K562 (cell line): ENCODE measurements around the gene MBD3. TPM values are rescaled to one million over a fixed set of nuclear protein-coding genes. Genes with fewer than 3 reads are reported as not detected.

Experiments used
- ATAC-seq: fragments of 200-7000 bp; cut with Tn5 transposase; 3 replicates; pipeline ENCODE4 v1.9.1; 2020; ENCODE audit warnings: moderate library complexity
- BruUV-seq: library from RNA; stranded (reverse); fragments of 400-500 nt; replicated peaks from 2 replicates; lab custom pipeline; 2021; lab: Mats Ljungman, UMichigan
- CTCF ChIA-PET: fragments of 300-600 bp; formaldehyde crosslinking; extraction: SDS; loops from one replicate; lab custom pipeline; 2021; ENCODE audit warnings: low intra/inter-chr PET ratio; lab: Yijun Ruan, JAX
- POLR2A ChIA-PET: fragments of 300-600, 350-650 bp; sonication (Branson Sonifier 250); formaldehyde crosslinking; extraction: SDS; loops from one replicate; lab custom pipeline; 2021; ENCODE audit warnings: antibody characterized with exemption, inconsistent platforms; lab: Yijun Ruan, JAX
- DNase-seq, 4 experiments: peaks; one replicate each; pipeline versions ENCODE4 v3.0.0 to v3.0.0-alpha.2; 2011 to 2018; ENCODE audit warnings: low spot score in 3 of 4, mixed read lengths in 3 of 4; ENCODE audit errors: extremely low read depth in 1 of 4
- FAIRE-seq: peaks from 2 replicates; lab custom pipeline; 2011; peaks lifted over from hg19 to GRCh38; lab: Jason Lieb, UNC
- H2AFZ ChIP-seq: 2 replicates; pipeline ENCODE4 v1.6.0; 2011; ENCODE audit warnings: low read depth, low read length, control low read depth, inconsistent platforms
- H3K27ac ChIP-seq: fragments of 200-600 bp; 3 replicates; pipeline ENCODE4 v1.8.0; 2011; ENCODE audit warnings: low read depth, mild to moderate bottlenecking, control low read depth, inconsistent platforms, low read length, moderate library complexity, mixed read lengths; ENCODE audit errors: extremely low read depth
- H3K27me3 ChIP-seq, 2 experiments: fragments of 300-600 bp in 1 of 2; 2 replicates in 1 of 2; 3 replicates in 1 of 2; pipeline versions ENCODE4 v1.6.0 to v1.8.0; 2011; ENCODE audit warnings: inconsistent platforms in 2 of 2, low read length in 2 of 2, mild to moderate bottlenecking in 1 of 2, mixed read lengths in 1 of 2, moderate library complexity in 1 of 2; ENCODE audit not compliant: control insufficient read depth in 2 of 2, insufficient read depth in 2 of 2
- H3K36me3 ChIP-seq: fragments of 300-600 bp; 3 replicates; pipeline ENCODE4 v1.8.0; 2011; ENCODE audit warnings: mild to moderate bottlenecking, low read length, inconsistent platforms; ENCODE audit not compliant: control insufficient read depth, insufficient read depth
- H3K4me1 ChIP-seq, 2 experiments: fragments of 200-600 bp in 1 of 2; replicated peaks in 1 of 2; 2 replicates in 1 of 2; 3 replicates in 1 of 2; pipeline versions ENCODE4 v1.5.1 to v1.8.0; 2011; ENCODE audit warnings: inconsistent platforms in 2 of 2, low read length in 2 of 2, mild to moderate bottlenecking in 1 of 2, mixed read lengths in 1 of 2, moderate library complexity in 1 of 2; ENCODE audit not compliant: control insufficient read depth in 2 of 2, insufficient read depth in 2 of 2
- H3K4me2 ChIP-seq: 2 replicates; pipeline ENCODE4 v1.6.1; 2011; ENCODE audit warnings: low read length, control low read depth, inconsistent platforms, mixed read lengths; ENCODE audit not compliant: insufficient read depth
- H3K4me3 ChIP-seq: fragments of 200-600 bp; sonication (generic), shearing (Covaris generic); 2 replicates; pipeline ENCODE4 v1.5.1; 2016; ENCODE audit warnings: control low read depth, inconsistent platforms
- H3K79me2 ChIP-seq: fragments of 200-600 bp; 3 replicates; pipeline ENCODE4 v1.8.0; 2011; ENCODE audit warnings: low read length, inconsistent platforms; ENCODE audit not compliant: control insufficient read depth, insufficient read depth
- H3K9ac ChIP-seq, 2 experiments: 2 replicates each; pipeline versions ENCODE4 v1.6.0 to v1.6.1; 2011; ENCODE audit warnings: low read depth in 2 of 2, low read length in 2 of 2, control low read depth in 1 of 2, inconsistent platforms in 1 of 2, mild to moderate bottlenecking in 1 of 2, mixed read lengths in 1 of 2; ENCODE audit not compliant: insufficient read depth in 1 of 2
- H3K9me1 ChIP-seq: one replicate; pipeline ENCODE4 v1.6.0; 2011; ENCODE audit warnings: inconsistent platforms, mild to moderate bottlenecking, low read length, moderate library complexity; ENCODE audit not compliant: control insufficient read depth, insufficient read depth
- H3K9me3 ChIP-seq: replicated peaks from 2 replicates; pipeline ENCODE4 v1.5.1; 2011; ENCODE audit warnings: low read depth, low read length, inconsistent platforms; ENCODE audit not compliant: control insufficient read depth, insufficient read depth
- H4K20me1 ChIP-seq: replicated peaks from 2 replicates; pipeline ENCODE4 v1.6.1; 2011; ENCODE audit warnings: low read length, inconsistent platforms, mixed read lengths; ENCODE audit not compliant: control insufficient read depth, insufficient read depth
- CHAMP1 ChIP-seq: fragments of 450-650 bp; IDR thresholded peaks from 2 replicates; pipeline ENCODE4 v1.6.1; 2016; ENCODE audit warnings: mild to moderate bottlenecking
- COPS2 ChIP-seq: fragments of 450-650 bp; conservative IDR thresholded peaks from 2 replicates; pipeline ENCODE4 v1.6.1; 2016; ENCODE audit warnings: mild to moderate bottlenecking, moderate library complexity
- EGR1 ChIP-seq: fragments of 450-650 bp; conservative IDR thresholded peaks from 2 replicates; pipeline ENCODE4 v1.6.1; 2017; ENCODE audit warnings: mild to moderate bottlenecking
- FIP1L1 ChIP-seq: fragments of 200-400 bp; formaldehyde crosslinking; IDR thresholded peaks from 2 replicates; pipeline ENCODE4 v1.6.1; 2018; ENCODE audit warnings: mild to moderate bottlenecking, low read depth, low read length; ENCODE audit not compliant: poor library complexity, severe bottlenecking
- GABPA ChIP-seq: fragments of 200-800 bp; sonication (Bioruptor generic); conservative IDR thresholded peaks from 2 replicates; pipeline ENCODE4 v1.6.1; 2016; ENCODE audit warnings: low read depth, missing genetic modification characterization, missing compliant biosample characterization
- GATAD2A ChIP-seq: fragments of 450-650 bp; IDR thresholded peaks from 2 replicates; pipeline ENCODE4 v1.6.1; 2017
- HDAC6 ChIP-seq: IDR thresholded peaks from 2 replicates; pipeline ENCODE4 v1.6.1; 2012; ENCODE audit warnings: low read depth, mild to moderate bottlenecking, control low read depth, inconsistent platforms, low read length, moderate library complexity
- HMG20A ChIP-seq: fragments of 450-650 bp; formaldehyde crosslinking; conservative IDR thresholded peaks from 2 replicates; pipeline ENCODE4 v1.4.0; 2020; ENCODE audit warnings: mild to moderate bottlenecking, mixed read lengths
- POLR2AphosphoS2 ChIP-seq: IDR thresholded peaks from 2 replicates; pipeline ENCODE4 v1.6.1; 2012; ENCODE audit warnings: low read length, improper control_type of control experiment
- POLR2G ChIP-seq: fragments of 200-400 bp; formaldehyde crosslinking; IDR thresholded peaks from 2 replicates; pipeline ENCODE4 v1.6.1; 2017; ENCODE audit warnings: low read depth, mild to moderate bottlenecking, antibody characterized with exemption, low read length, moderate library complexity
- SMAD1 ChIP-seq: fragments of 150-350 bp; IDR thresholded peaks from 2 replicates; pipeline ENCODE4 v1.6.1; 2014; ENCODE audit warnings: low read length, low read depth; ENCODE audit not compliant: partially characterized antibody
- SMAD2 ChIP-seq: fragments of 150-350 bp; IDR thresholded peaks from 2 replicates; pipeline ENCODE4 v1.6.1; 2014; ENCODE audit warnings: low read depth, mild to moderate bottlenecking, low read length
- SMARCE1 ChIP-seq: fragments of 450-650 bp; IDR thresholded peaks from 2 replicates; pipeline ENCODE4 v1.7.1; 2016; ENCODE audit warnings: mild to moderate bottlenecking
- SP1 ChIP-seq: sonication (generic); formaldehyde crosslinking; IDR thresholded peaks from 2 replicates; pipeline ENCODE4 v1.8.1; 2022; ENCODE audit warnings: mild to moderate bottlenecking, missing genetic modification reagents
- SRF ChIP-seq, 2 experiments: fragments of 250-450, 450-650 bp in 1 of 2; sonication (Bioruptor Pico) in 1 of 2; sonication (generic) in 1 of 2; formaldehyde crosslinking; IDR thresholded peaks; 2 replicates each; pipeline versions ENCODE4 v1.5.0 to v1.5.1; 2020 to 2022; ENCODE audit warnings: mild to moderate bottlenecking in 1 of 2, missing genetic modification reagents in 1 of 2
- TCF3 ChIP-seq: sonication (generic); formaldehyde crosslinking; IDR thresholded peaks from 2 replicates; pipeline ENCODE4 v1.4.0; 2020; ENCODE audit warnings: mild to moderate bottlenecking, missing genetic modification reagents
- ZNF121 ChIP-seq: sonication (generic); formaldehyde crosslinking; conservative IDR thresholded peaks from 2 replicates; pipeline ENCODE4 v1.8.0; 2022; ENCODE audit warnings: missing genetic modification reagents
- ZNF124 ChIP-seq: sonication (generic); formaldehyde crosslinking; IDR thresholded peaks from 2 replicates; pipeline ENCODE4 v1.8.1; 2022; ENCODE audit warnings: missing genetic modification reagents
- WGBS: fragments of 100-300 bp; shearing (Covaris generic); methylation state at CpG from one replicate; pipeline ENCODE4 v1.1.6; 2016; ENCODE audit warnings: low coverage, mixed read lengths; ENCODE audit not compliant: insufficient coverage; ENCODE audit errors: missing lambda C conversion rate; 5-methylcytosine and 5-hydroxymethylcytosine counted together
- in situ Hi-C: fragments of 300-500 bp; cut with MboI; formaldehyde crosslinking; loops from 4 replicates; pipeline ENCODE4 v1.15.0; 2018; ENCODE audit warnings: inconsistent platforms, mixed read lengths
- intact Hi-C: fragments of 100-400 bp; cut with micrococcal nuclease; formaldehyde crosslinking; loops from 2 replicates; pipeline ENCODE4 v1.14.2; 2022
- polyA plus RNA-seq, 8 experiments: library from polyadenylated mRNA; depleted of rRNA in 4 of 8; stranded (reverse) in 5 of 8; unstranded in 3 of 8; fragments of >200 nt; fragmentation: Nextera tagmentation in 2 of 8; fragmentation: Illumina TruSeq in 1 of 8; extraction: Ambion mirVana in 2 of 8; extraction: Trizol in 1 of 8; gene quantifications; 2 replicates each; pipeline versions ENCODE4 v1.2.1 to v1.2.3, GENCODE V29; 2011 to 2014; ENCODE audit warnings: inconsistent platforms in 1 of 8, missing spikeins in 1 of 8
- total RNA-seq, 7 experiments: library from RNA; depleted of rRNA in 6 of 7; stranded (reverse); fragments of >200 nt in 6 of 7; fragmentation: Illumina TruSeq in 2 of 7; extraction: Trizol in 2 of 7; gene quantifications; 2 replicates each; pipeline versions ENCODE4 v1.2.1 to v1.2.3, GENCODE V29; 2011 to 2021; ENCODE audit warnings: low replicate concordance in 1 of 7

The MBD3 gene
- total and polyA plus RNA-seq, 9 of the 15 experiments (the other 6 are each of a cell fraction or from before 2014, with no cell fraction given), result 0.24 to 137 (median 30.9) TPM

- Histone ChIP-seq H3K4me3 (no peak overlapping the region), H3K27me3 (no peaks in the 10 kb centered on the region), H3K4me2 (no peak overlapping the region), H2AFZ (no peak overlapping the region), H3K9me3 (no peaks in the 10 kb centered on the region), H3K27ac (no peak overlapping the region), H3K4me1 (peaks cover 7 to 47% of the 10 kb centered on the region in 2 experiments; a peak in 3 of 5 replicates), H4K20me1 (no peaks in the 10 kb centered on the region; the same call in 1 of the 2 replicates), H3K36me3 (peaks cover 50% of the 10 kb centered on the region; the same call in 2 of the 3 replicates), H3K9me1 (no peaks in the 10 kb centered on the region), H3K79me2 (no peaks in the 10 kb centered on the region), H3K9ac (peak overlapping the region in 1 of 2 experiments; percentile 1; a peak in 1 of 4 replicates)
- BruUV-seq, result TSS peak; percentile 50
- intact Hi-C loops, result no loop called here
- CTCF ChIA-PET, result no interaction called here
- peak; percentile 15; the same call in 2 of the 3 replicates for ATAC-seq
- peak in 1 of 4 experiments; percentile 4 for DNase-seq
- no peak for FAIRE-seq
- POLR2A ChIA-PET, result interaction anchor here (0.5 to 4.0 kb wide), 3 partner anchors 14 to 124 kb away, joined by 3 to 40 read pairs (median 3); partner anchors contain the start of gene MBD3
- in situ Hi-C loops, result no loop called here
- TF ChIP-seq FIP1L1 (peak; percentile 24), EGR1 (0 out of 2 replicates have a peak, but pooled peaks have one; percentile 6), POLR2G (peak; percentile 47; the same call in 1 of the 2 replicates), POLR2AphosphoS2 (no peak), SMAD1 (no peak), HMG20A (CRISPR knock-in tag) (no peak), GATAD2A (no peak), COPS2 (no peak), HDAC6 (no peak), SRF (CRISPR knock-in tag; IDR thresholded peaks at IDR 0.05) (no peak), SMAD2 (no peak), SMARCE1 (no peak), SP1 (CRISPR knock-in tag) (no peak), ZNF124 (CRISPR knock-in tag) (no peak), GABPA (no peak), ZNF121 (no peak), CHAMP1 (no peak), TCF3 (no peak)
- WGBS, result 89% methylated on average over 15 of the region's 30 CpGs
These were observed 16.2 kb downstream of the MBD3 start for GRCh38 chr19:1576242-1577089.
